H9 (cell line): ENCODE results near the gene MS4A4A. TPM values are rescaled to one million over a fixed set of nuclear protein-coding genes. Genes with fewer than 3 reads are reported as not detected.

Source experiments
- DNase-seq: peaks from one replicate; pipeline ENCODE4 v3.0.0-alpha.2; 2017
- H2AFZ ChIP-seq: one replicate; pipeline ENCODE4 v1.6.1; 2013; ENCODE audit warnings: mild to moderate bottlenecking, low read length, control low read depth, moderate library complexity
- H2AK5ac ChIP-seq: 2 replicates; pipeline ENCODE4 v1.6.1; 2013; ENCODE audit warnings: low read length, control low read depth, mixed read lengths; ENCODE audit not compliant: insufficient read length
- H2BK120ac ChIP-seq: one replicate; pipeline ENCODE4 v1.6.1; 2013; ENCODE audit warnings: low read depth, mild to moderate bottlenecking, low read length, control low read depth, inconsistent platforms; ENCODE audit not compliant: poor library complexity, severe bottlenecking
- H2BK12ac ChIP-seq: 2 replicates; pipeline ENCODE4 v1.6.1; 2013; ENCODE audit warnings: low read length, control low read depth, mixed read lengths, low read depth; ENCODE audit not compliant: insufficient read length
- H2BK15ac ChIP-seq: 2 replicates; pipeline ENCODE4 v1.6.1; 2013; ENCODE audit warnings: low read depth, low read length, control low read depth
- H2BK20ac ChIP-seq: one replicate; pipeline ENCODE4 v1.6.1; 2013; ENCODE audit warnings: low read depth, mild to moderate bottlenecking, low read length, control low read depth, inconsistent platforms; ENCODE audit not compliant: poor library complexity, severe bottlenecking
- H2BK5ac ChIP-seq: 2 replicates; pipeline ENCODE4 v1.6.1; 2013; ENCODE audit warnings: low read length, control low read depth, mixed read lengths; ENCODE audit not compliant: insufficient read length
- H3K14ac ChIP-seq: 2 replicates; pipeline ENCODE4 v1.6.1; 2013; ENCODE audit warnings: low read length, control low read depth; ENCODE audit not compliant: insufficient read depth
- H3K18ac ChIP-seq: 2 replicates; pipeline ENCODE4 v1.6.1; 2013; ENCODE audit warnings: low read depth, mild to moderate bottlenecking, mixed read lengths, low read length, control low read depth; ENCODE audit not compliant: insufficient read length
- H3K23ac ChIP-seq: 2 replicates; pipeline ENCODE4 v1.6.1; 2013; ENCODE audit warnings: low read length, control low read depth, mixed read lengths, low read depth; ENCODE audit not compliant: insufficient read length
- H3K23me2 ChIP-seq: 2 replicates; pipeline ENCODE4 v1.6.1; 2013; ENCODE audit warnings: low read depth, mild to moderate bottlenecking, mixed read lengths, low read length, control low read depth; ENCODE audit not compliant: insufficient read length, poor library complexity, severe bottlenecking
- H3K27ac ChIP-seq: 2 replicates; pipeline ENCODE4 v1.5.1; 2013; ENCODE audit warnings: low read length, control low read depth, mixed read lengths, low read depth; ENCODE audit not compliant: insufficient read length
- H3K27me3 ChIP-seq: 2 replicates; pipeline ENCODE4 v1.6.1; 2013; ENCODE audit warnings: low read length, control low read depth, inconsistent platforms; ENCODE audit not compliant: insufficient read depth
- H3K4ac ChIP-seq: 2 replicates; pipeline ENCODE4 v1.6.1; 2013; ENCODE audit warnings: low read depth, mild to moderate bottlenecking, control low read depth, inconsistent platforms, low read length, moderate library complexity
- H3K4me1 ChIP-seq: 2 replicates; pipeline ENCODE4 v1.6.1; 2013; ENCODE audit warnings: low read length, control low read depth, inconsistent platforms; ENCODE audit not compliant: insufficient read depth
- H3K4me2 ChIP-seq: 2 replicates; pipeline ENCODE4 v1.6.1; 2013; ENCODE audit warnings: low read length, control low read depth, mixed read lengths; ENCODE audit not compliant: insufficient read length, insufficient read depth
- H3K56ac ChIP-seq: 2 replicates; pipeline ENCODE4 v1.6.1; 2013; ENCODE audit warnings: low read depth, mild to moderate bottlenecking, mixed read lengths, low read length, control low read depth; ENCODE audit not compliant: insufficient read length
- H3K79me1 ChIP-seq: 2 replicates; pipeline ENCODE4 v1.6.1; 2013; ENCODE audit warnings: low read depth, mild to moderate bottlenecking, moderate library complexity, low read length, control low read depth, inconsistent platforms; ENCODE audit not compliant: insufficient read depth, poor library complexity, severe bottlenecking
- H3K79me2 ChIP-seq: 2 replicates; pipeline ENCODE4 v1.6.1; 2013; ENCODE audit warnings: low read length, control low read depth, inconsistent platforms; ENCODE audit not compliant: insufficient read depth
- H3K9ac ChIP-seq: 2 replicates; pipeline ENCODE4 v1.6.1; 2013; ENCODE audit warnings: low read length, control low read depth, mixed read lengths; ENCODE audit not compliant: insufficient read length; ENCODE audit errors: extremely low read depth
- H3K9me3 ChIP-seq: one replicate; pipeline ENCODE4 v1.6.1; 2013; ENCODE audit warnings: low read depth, low read length, inconsistent platforms; ENCODE audit not compliant: control insufficient read depth
- H3T11ph ChIP-seq: one replicate; pipeline ENCODE4 v1.6.1; 2013; ENCODE audit warnings: mild to moderate bottlenecking, low read length, control low read depth, inconsistent platforms
- H4K20me1 ChIP-seq: one replicate; pipeline ENCODE4 v1.6.1; 2013; ENCODE audit not compliant: control insufficient read depth, insufficient read length, insufficient read depth
- H4K5ac ChIP-seq: 2 replicates; pipeline ENCODE4 v1.6.1; 2013; ENCODE audit warnings: low read depth, mild to moderate bottlenecking, mixed read lengths, low read length, control low read depth; ENCODE audit not compliant: insufficient read length
- H4K8ac ChIP-seq: replicated peaks from 2 replicates; pipeline ENCODE4 v1.6.1; 2013; ENCODE audit warnings: low read length, control low read depth, mixed read lengths, low read depth; ENCODE audit not compliant: insufficient read length
- H4K91ac ChIP-seq: 2 replicates; pipeline ENCODE4 v1.6.1; 2013; ENCODE audit warnings: low read depth, mild to moderate bottlenecking, moderate library complexity, mixed read lengths, low read length, control low read depth; ENCODE audit not compliant: insufficient read length
- H3K27ac Mint-ChIP-seq, 3 experiments: 2 replicates in 2 of 3; 3 replicates in 1 of 3; pipeline ENCODE4 v1.8.0; 2020 to 2021; ENCODE audit warnings: mixed read lengths in 3 of 3, mild to moderate bottlenecking in 1 of 3, moderate library complexity in 1 of 3
- H3K27me3 Mint-ChIP-seq: 2 replicates; pipeline ENCODE4 v1.8.0; 2021; ENCODE audit warnings: low read depth, mild to moderate bottlenecking, moderate library complexity, mixed read lengths
- H3K36me3 Mint-ChIP-seq, 3 experiments: 2 replicates in 2 of 3; 3 replicates in 1 of 3; pipeline ENCODE4 v1.8.0; 2020 to 2021; ENCODE audit warnings: low read depth in 3 of 3, mixed read lengths in 3 of 3; ENCODE audit not compliant: insufficient read depth in 1 of 3
- H3K4me1 Mint-ChIP-seq, 2 experiments: 2 replicates each; pipeline ENCODE4 v1.8.0; 2020; ENCODE audit warnings: mixed read lengths in 2 of 2
- H3K4me3 Mint-ChIP-seq, 2 experiments: 2 replicates in 1 of 2; 3 replicates in 1 of 2; pipeline ENCODE4 v1.8.0; 2020 to 2021; ENCODE audit warnings: mild to moderate bottlenecking in 2 of 2, mixed read lengths in 2 of 2, moderate library complexity in 1 of 2
- H3K9me3 Mint-ChIP-seq, 2 experiments: 2 replicates in 1 of 2; 3 replicates in 1 of 2; pipeline ENCODE4 v1.8.0; 2020; ENCODE audit warnings: mild to moderate bottlenecking in 2 of 2, mixed read lengths in 2 of 2, moderate library complexity in 1 of 2
- CTCF ChIP-seq: fragments of 200-600 bp; sonication (generic); conservative IDR thresholded peaks from 3 replicates; pipeline ENCODE4 v1.8.0; 2021; ENCODE audit warnings: antibody characterized with exemption, mild to moderate bottlenecking
- WGBS: extraction: QIAGEN DNeasy Blood & Tissue Kit; methylation state at CpG from one replicate; pipeline ENCODE4 v1.1.7; 2013; ENCODE audit warnings: missing lambda C conversion rate, low lambda C conversion rate, mixed read lengths; ENCODE audit not compliant: insufficient read length; ENCODE audit errors: extremely low coverage; 5-methylcytosine and 5-hydroxymethylcytosine counted together
- total RNA-seq: library from RNA; stranded (reverse); gene quantifications from 2 replicates; pipeline ENCODE4 v1.2.1, GENCODE V29; 2021

MS4A4A gene
- total RNA-seq, 1 experiment from 2014 or later: not detected

GRCh38 chr11:60310407-60310998, 30.0 kb downstream of the MS4A4A start:
- no peaks in the 10 kb centered on the region; the same call in 1 of the 2 replicates for H3K27me3 Mint-ChIP-seq
- H3T11ph ChIP-seq: no peak overlapping the region
- no peak overlapping the region for H3K27ac Mint-ChIP-seq

More at GRCh38 chr11:60310407-60310998, 30.0 kb downstream of the MS4A4A start:
- Mint-ChIP-seq H3K9me3 (no peaks in the 10 kb centered on the region), H3K4me1 (peaks cover 10 to 16% of the 10 kb centered on the region in 2 experiments), H3K36me3 (no peaks in the 10 kb centered on the region; a peak in 1 of 7 replicates), H3K4me3 (no peak overlapping the region)
- no CpG with 5 or more reads among the region's 5 CpGs for WGBS
- H2AK5ac ChIP-seq: no peak overlapping the region
- no peaks in the 10 kb centered on the region for H3K27me3 ChIP-seq
- H2BK5ac ChIP-seq: no peak overlapping the region
- H4K5ac ChIP-seq: no peak overlapping the region
- H3K9ac ChIP-seq: no peak overlapping the region
- H3K23me2 ChIP-seq: no peaks in the 10 kb centered on the region
- no peaks in the 10 kb centered on the region for H3K79me2 ChIP-seq
- no peaks in the 10 kb centered on the region for H4K20me1 ChIP-seq
- no peak overlapping the region for H3K4ac ChIP-seq
- H3K79me1 ChIP-seq: no peaks in the 10 kb centered on the region
- no peaks in the 10 kb centered on the region for H3K9me3 ChIP-seq
- no peak overlapping the region for H4K8ac ChIP-seq
- H2BK20ac ChIP-seq: no peak overlapping the region
- no peak overlapping the region for H2AFZ ChIP-seq
- no peak overlapping the region for H3K18ac ChIP-seq
- no peak overlapping the region for H3K4me2 ChIP-seq
- no peak overlapping the region for H3K23ac ChIP-seq
- no peak overlapping the region for H3K14ac ChIP-seq
- no peak overlapping the region for H3K56ac ChIP-seq
- no peak for DNase-seq
- no peak overlapping the region for H2BK15ac ChIP-seq
- peaks cover 2% of the 10 kb centered on the region; the same call in 1 of the 2 replicates for H3K4me1 ChIP-seq
- H4K91ac ChIP-seq: no peak overlapping the region
- H3K27ac ChIP-seq: no peak overlapping the region
- no peak for TF ChIP-seq CTCF
- H2BK120ac ChIP-seq: no peak overlapping the region
- H2BK12ac ChIP-seq: no peak overlapping the region
